ENCODE data around the gene STAT5A. TPM values are rescaled to one million over a fixed set of nuclear protein-coding genes. Genes with fewer than 3 reads are reported as not detected.

STAT5A gene
- total and polyA plus RNA-seq, 9 of the 15 experiments (the other 6 are each of a cell fraction or from before 2014, with no cell fraction given), result 79.9 to 415 (median 196) TPM

DNA sequence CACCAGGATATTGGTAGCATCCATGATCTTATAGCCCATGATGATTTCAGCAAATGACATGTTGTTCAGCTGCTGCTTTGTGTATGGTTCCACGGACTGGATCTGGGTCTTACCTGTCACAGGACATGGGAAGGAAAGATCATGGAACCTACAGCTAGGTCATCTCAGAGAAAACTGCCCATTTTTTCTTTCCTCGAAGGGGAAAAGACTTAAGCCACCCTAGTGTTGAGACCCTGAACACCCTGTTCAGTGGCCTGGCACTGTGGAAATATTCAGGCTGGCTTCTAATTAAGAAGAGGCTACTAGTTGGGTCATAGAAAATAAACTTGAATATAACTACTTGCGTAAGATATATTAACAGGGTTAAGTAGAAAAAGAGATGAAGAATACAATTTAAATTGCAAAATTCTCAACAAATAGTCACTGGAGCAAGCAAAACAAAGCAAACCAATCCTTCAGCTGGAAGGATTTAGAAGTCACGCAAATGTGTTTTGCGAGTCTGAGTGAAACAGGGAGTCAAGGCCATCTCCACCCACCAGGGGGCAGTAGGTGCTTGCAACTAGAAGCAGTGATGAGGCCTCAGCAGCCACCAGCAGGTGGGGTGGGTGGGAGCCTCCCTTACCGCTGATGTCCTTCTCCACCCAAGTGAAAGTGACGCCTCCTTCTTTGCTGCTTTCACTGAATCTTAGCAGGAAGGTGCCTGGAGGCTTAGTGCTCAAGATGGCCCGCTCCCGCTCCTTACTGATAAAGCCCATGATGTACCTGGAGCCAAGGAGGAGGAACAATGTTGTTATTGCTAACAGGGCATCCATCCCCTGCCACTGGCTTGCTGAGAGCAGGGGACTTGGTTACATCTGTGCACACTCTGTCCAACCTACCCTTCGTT is 34.3 kb downstream of the STAT5A start (continued):
- TF ChIP-seq TBP (optimal IDR thresholded peaks at IDR 0.05; ENCODE audit: low read depth, low read length) (no peak), ILF3 (IDR thresholded peaks at IDR 0.05; ENCODE audit: borderline replicate concordance) (no peak), BRD4 (IDR thresholded peaks at IDR 0.05) (no peak), IRF2 (CRISPR knock-in tag; IDR thresholded peaks at IDR 0.05) (no peak), TAL1 (IDR thresholded peaks at IDR 0.05) (no peak), ZNF76 (CRISPR knock-in tag; IDR thresholded peaks at IDR 0.05; ENCODE audit: borderline replicate concordance) (no peak), SMARCA4 (IDR thresholded peaks at IDR 0.05) (no peak), ZNF586 (CRISPR knock-in tag; conservative IDR thresholded peaks at IDR 0.05) (no peak), SIN3A (IDR thresholded peaks at IDR 0.05; ENCODE audit: borderline replicate concordance in 2 of 2, control insufficient read depth in 1 of 2, low read depth in 2 of 2, low read length in 2 of 2) (no peak), ZFPM2 (CRISPR knock-in tag; IDR thresholded peaks at IDR 0.05) (no peak)
- TF ChIP-seq, protein P1, sequence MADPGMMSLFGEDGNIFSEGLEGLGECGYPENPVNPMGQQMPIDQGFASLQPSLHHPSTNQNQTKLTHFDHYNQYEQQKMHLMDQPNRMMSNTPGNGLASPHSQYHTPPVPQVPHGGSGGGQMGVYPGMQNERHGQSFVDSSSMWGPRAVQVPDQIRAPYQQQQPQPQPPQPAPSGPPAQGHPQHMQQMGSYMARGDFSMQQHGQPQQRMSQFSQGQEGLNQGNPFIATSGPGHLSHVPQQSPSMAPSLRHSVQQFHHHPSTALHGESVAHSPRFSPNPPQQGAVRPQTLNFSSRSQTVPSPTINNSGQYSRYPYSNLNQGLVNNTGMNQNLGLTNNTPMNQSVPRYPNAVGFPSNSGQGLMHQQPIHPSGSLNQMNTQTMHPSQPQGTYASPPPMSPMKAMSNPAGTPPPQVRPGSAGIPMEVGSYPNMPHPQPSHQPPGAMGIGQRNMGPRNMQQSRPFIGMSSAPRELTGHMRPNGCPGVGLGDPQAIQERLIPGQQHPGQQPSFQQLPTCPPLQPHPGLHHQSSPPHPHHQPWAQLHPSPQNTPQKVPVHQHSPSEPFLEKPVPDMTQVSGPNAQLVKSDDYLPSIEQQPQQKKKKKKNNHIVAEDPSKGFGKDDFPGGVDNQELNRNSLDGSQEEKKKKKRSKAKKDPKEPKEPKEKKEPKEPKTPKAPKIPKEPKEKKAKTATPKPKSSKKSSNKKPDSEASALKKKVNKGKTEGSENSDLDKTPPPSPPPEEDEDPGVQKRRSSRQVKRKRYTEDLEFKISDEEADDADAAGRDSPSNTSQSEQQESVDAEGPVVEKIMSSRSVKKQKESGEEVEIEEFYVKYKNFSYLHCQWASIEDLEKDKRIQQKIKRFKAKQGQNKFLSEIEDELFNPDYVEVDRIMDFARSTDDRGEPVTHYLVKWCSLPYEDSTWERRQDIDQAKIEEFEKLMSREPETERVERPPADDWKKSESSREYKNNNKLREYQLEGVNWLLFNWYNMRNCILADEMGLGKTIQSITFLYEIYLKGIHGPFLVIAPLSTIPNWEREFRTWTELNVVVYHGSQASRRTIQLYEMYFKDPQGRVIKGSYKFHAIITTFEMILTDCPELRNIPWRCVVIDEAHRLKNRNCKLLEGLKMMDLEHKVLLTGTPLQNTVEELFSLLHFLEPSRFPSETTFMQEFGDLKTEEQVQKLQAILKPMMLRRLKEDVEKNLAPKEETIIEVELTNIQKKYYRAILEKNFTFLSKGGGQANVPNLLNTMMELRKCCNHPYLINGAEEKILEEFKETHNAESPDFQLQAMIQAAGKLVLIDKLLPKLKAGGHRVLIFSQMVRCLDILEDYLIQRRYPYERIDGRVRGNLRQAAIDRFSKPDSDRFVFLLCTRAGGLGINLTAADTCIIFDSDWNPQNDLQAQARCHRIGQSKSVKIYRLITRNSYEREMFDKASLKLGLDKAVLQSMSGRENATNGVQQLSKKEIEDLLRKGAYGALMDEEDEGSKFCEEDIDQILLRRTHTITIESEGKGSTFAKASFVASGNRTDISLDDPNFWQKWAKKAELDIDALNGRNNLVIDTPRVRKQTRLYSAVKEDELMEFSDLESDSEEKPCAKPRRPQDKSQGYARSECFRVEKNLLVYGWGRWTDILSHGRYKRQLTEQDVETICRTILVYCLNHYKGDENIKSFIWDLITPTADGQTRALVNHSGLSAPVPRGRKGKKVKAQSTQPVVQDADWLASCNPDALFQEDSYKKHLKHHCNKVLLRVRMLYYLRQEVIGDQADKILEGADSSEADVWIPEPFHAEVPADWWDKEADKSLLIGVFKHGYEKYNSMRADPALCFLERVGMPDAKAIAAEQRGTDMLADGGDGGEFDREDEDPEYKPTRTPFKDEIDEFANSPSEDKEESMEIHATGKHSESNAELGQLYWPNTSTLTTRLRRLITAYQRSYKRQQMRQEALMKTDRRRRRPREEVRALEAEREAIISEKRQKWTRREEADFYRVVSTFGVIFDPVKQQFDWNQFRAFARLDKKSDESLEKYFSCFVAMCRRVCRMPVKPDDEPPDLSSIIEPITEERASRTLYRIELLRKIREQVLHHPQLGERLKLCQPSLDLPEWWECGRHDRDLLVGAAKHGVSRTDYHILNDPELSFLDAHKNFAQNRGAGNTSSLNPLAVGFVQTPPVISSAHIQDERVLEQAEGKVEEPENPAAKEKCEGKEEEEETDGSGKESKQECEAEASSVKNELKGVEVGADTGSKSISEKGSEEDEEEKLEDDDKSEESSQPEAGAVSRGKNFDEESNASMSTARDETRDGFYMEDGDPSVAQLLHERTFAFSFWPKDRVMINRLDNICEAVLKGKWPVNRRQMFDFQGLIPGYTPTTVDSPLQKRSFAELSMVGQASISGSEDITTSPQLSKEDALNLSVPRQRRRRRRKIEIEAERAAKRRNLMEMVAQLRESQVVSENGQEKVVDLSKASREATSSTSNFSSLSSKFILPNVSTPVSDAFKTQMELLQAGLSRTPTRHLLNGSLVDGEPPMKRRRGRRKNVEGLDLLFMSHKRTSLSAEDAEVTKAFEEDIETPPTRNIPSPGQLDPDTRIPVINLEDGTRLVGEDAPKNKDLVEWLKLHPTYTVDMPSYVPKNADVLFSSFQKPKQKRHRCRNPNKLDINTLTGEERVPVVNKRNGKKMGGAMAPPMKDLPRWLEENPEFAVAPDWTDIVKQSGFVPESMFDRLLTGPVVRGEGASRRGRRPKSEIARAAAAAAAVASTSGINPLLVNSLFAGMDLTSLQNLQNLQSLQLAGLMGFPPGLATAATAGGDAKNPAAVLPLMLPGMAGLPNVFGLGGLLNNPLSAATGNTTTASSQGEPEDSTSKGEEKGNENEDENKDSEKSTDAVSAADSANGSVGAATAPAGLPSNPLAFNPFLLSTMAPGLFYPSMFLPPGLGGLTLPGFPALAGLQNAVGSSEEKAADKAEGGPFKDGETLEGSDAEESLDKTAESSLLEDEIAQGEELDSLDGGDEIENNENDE (IDR thresholded peaks at IDR 0.05; ENCODE audit: low read depth, low read length), result no peak
- TF ChIP-seq, protein P2, sequence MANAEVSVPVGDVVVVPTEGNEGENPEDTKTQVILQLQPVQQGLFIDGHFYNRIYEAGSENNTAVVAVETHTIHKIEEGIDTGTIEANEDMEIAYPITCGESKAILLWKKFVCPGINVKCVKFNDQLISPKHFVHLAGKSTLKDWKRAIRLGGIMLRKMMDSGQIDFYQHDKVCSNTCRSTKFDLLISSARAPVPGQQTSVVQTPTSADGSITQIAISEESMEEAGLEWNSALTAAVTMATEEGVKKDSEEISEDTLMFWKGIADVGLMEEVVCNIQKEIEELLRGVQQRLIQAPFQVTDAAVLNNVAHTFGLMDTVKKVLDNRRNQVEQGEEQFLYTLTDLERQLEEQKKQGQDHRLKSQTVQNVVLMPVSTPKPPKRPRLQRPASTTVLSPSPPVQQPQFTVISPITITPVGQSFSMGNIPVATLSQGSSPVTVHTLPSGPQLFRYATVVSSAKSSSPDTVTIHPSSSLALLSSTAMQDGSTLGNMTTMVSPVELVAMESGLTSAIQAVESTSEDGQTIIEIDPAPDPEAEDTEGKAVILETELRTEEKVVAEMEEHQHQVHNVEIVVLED (CRISPR knock-in tag; IDR thresholded peaks at IDR 0.05), result no peak; the same call in 1 of the 2 replicates
- TF ChIP-seq, protein P3, sequence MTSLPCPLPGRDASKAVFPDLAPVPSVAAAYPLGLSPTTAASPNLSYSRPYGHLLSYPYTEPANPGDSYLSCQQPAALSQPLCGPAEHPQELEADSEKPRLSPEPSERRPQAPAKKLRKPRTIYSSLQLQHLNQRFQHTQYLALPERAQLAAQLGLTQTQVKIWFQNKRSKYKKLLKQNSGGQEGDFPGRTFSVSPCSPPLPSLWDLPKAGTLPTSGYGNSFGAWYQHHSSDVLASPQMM (CRISPR knock-in tag; IDR thresholded peaks at IDR 0.05), result no peak

All from K562 (cell line).